Osteoblast (primary cell): ENCODE results near the gene ACSL3. TPM values are rescaled to one million over a fixed set of nuclear protein-coding genes. Genes with fewer than 3 reads are reported as not detected.
"Not testable (repeated sequence)": the region's sequence is repeated elsewhere in the genome, so short reads cannot be mapped to it uniquely, and the experiment has no call there.

Source experiments
- DNase-seq: peaks from one replicate; pipeline ENCODE4 v3.0.0; 2011; ENCODE audit warnings: low spot score, mixed read lengths; ENCODE audit not compliant: insufficient read length; ENCODE audit errors: missing footprints
- H2AFZ ChIP-seq: 2 replicates; pipeline ENCODE4 v1.6.0; 2011; ENCODE audit warnings: mild to moderate bottlenecking, low read length
- H3K27ac ChIP-seq: 2 replicates; pipeline ENCODE4 v1.5.1; 2011; ENCODE audit warnings: mild to moderate bottlenecking, low read depth, low read length, moderate library complexity
- H3K27me3 ChIP-seq: 2 replicates; pipeline ENCODE4 v1.6.0; 2012; ENCODE audit warnings: mild to moderate bottlenecking, control low read depth, inconsistent platforms, low read length, moderate library complexity; ENCODE audit not compliant: insufficient read depth
- H3K36me3 ChIP-seq: 2 replicates; pipeline ENCODE4 v1.5.1; 2011; ENCODE audit warnings: mild to moderate bottlenecking, low read length, control low read depth, moderate library complexity; ENCODE audit not compliant: insufficient read depth
- H3K4me1 ChIP-seq: 2 replicates; pipeline ENCODE4 v1.5.1; 2011; ENCODE audit warnings: mild to moderate bottlenecking, low read length, control low read depth, moderate library complexity; ENCODE audit not compliant: insufficient read depth
- H3K4me2 ChIP-seq: 2 replicates; pipeline ENCODE4 v1.6.0; 2011; ENCODE audit warnings: mild to moderate bottlenecking, low read length; ENCODE audit not compliant: insufficient read depth
- H3K4me3 ChIP-seq: fragments of 200-600 bp; sonication (generic); 3 replicates; pipeline ENCODE4 v1.5.1; 2012; ENCODE audit warnings: mild to moderate bottlenecking, low read length, inconsistent platforms; ENCODE audit not compliant: insufficient read depth
- H3K79me2 ChIP-seq: 2 replicates; pipeline ENCODE4 v1.6.0; 2012; ENCODE audit warnings: mild to moderate bottlenecking, low read length, control low read depth, inconsistent platforms; ENCODE audit not compliant: insufficient read depth
- H3K9me3 ChIP-seq: 2 replicates; pipeline ENCODE4 v1.5.1; 2011; ENCODE audit warnings: low read depth, low read length, control low read depth
- H4K20me1 ChIP-seq: 2 replicates; pipeline ENCODE4 v1.6.0; 2012; ENCODE audit warnings: mild to moderate bottlenecking, low read length, control low read depth; ENCODE audit not compliant: insufficient read depth
- total RNA-seq: library from RNA; depleted of rRNA; stranded (reverse); fragments of >200 nt; gene quantifications from 2 replicates; pipeline ENCODE4 v1.2.3, GENCODE V29; 2012
- TF ChIP-seq, protein P1 (sequence below): IDR thresholded peaks from 2 replicates; pipeline ENCODE4 v1.5.1; 2011; ENCODE audit warnings: mild to moderate bottlenecking, low read depth, low read length, moderate library complexity; ENCODE audit errors: extremely low read depth

Gene ACSL3
- total RNA-seq, 1 donor = 166 TPM

DNA sequence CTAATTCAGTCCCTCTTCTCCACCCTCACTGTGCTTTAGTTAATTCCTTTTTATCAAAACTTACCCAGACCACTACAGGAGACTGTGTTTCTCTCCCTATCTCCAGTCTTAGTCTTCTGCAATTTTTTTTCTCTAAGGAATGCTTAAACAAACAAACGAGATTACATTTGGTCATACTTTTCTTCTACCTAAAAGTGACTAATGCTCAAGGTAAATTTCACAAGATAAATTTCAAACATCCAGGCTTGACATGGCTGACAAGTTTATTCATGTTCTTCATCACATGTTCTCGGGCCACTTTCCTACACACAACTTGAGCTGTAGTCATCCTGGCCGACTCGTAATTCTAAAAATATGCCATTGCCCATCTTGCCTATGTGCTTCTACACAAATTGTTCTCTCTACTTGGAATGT lies 23.2 kb upstream of the ACSL3 start:
- peak; percentile 57 for DNase-seq
- Histone ChIP-seq H3K4me2 (no peak overlapping the region), H3K27ac (no peak overlapping the region), H3K4me3 (no peak overlapping the region), H2AFZ (peak overlapping the region; percentile 33), H3K9me3 (no peaks in the 10 kb centered on the region), H3K27me3 (no peaks in the 10 kb centered on the region), H3K4me1 (peaks cover 8% of the 10 kb centered on the region), H3K36me3 (no peaks in the 10 kb centered on the region), H4K20me1 (no peaks in the 10 kb centered on the region), H3K79me2 (no peaks in the 10 kb centered on the region)
- TF ChIP-seq, protein P1, sequence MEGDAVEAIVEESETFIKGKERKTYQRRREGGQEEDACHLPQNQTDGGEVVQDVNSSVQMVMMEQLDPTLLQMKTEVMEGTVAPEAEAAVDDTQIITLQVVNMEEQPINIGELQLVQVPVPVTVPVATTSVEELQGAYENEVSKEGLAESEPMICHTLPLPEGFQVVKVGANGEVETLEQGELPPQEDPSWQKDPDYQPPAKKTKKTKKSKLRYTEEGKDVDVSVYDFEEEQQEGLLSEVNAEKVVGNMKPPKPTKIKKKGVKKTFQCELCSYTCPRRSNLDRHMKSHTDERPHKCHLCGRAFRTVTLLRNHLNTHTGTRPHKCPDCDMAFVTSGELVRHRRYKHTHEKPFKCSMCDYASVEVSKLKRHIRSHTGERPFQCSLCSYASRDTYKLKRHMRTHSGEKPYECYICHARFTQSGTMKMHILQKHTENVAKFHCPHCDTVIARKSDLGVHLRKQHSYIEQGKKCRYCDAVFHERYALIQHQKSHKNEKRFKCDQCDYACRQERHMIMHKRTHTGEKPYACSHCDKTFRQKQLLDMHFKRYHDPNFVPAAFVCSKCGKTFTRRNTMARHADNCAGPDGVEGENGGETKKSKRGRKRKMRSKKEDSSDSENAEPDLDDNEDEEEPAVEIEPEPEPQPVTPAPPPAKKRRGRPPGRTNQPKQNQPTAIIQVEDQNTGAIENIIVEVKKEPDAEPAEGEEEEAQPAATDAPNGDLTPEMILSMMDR = no peak

DNA sequence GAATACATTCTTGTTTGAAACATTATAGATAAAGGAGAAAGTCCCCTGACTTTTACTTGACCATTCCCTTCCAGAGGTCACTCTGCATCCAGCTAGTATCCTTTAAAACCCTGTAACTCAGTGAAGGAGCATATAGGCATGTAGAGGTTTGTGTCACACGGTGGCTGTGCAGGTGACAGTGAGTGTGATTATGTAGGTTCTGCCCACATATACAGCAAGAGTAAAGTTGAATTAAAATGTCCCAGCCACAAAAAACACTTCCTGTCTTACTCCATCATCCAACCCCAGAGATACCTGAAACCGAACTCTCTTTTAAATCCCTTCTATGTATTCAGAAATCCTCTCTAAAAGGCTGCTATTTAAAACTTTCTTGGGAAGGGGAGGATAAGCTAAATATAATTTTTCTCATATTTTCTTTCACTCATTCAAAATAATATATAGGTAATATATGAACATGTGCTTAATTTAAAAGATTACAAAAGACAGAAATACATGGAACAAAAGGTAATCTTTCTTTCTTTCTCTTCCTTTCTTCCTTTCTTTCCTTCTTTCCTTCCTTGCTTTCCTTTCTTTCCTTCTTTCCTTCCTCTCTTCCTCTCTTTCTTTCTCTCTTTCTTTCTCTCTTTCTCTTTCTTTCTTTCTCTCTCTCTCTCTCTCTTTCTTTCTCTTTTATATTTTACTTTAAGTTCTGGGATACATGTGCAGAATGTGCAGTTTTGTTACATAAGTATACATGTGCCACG lies 20.6 kb upstream of the ACSL3 start:
- DNase-seq = no peak

DNA sequence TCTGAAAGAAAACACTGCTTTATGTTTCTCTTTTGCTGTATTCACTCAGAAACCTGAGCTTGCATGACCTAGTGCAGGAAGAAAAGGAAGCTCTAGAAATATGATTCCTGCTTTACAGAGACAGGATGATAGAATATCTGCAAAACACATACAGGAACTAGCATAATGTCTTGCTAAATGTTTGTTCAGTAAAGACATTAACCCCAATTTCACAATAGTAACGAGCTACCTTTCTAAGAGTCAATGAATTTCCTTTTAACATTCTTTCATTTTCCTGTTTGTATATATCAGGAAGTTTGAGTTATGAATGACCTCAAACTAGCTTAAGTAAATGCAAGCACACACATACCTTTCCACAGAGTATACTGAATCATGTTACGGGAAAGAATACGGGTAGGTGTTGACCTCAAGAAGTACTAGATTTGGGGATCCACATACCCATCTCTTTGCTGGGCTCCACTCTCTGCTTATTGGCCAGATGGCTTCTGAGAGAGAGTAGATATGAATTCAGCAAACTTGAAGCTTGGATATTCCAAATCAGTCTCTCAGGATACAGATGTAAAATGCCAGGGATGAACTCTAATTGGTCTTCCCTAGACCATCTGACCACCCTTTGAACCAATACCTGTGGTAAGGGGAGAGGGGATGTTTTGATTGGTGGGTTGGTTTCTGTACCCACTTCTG lies 18.2 kb upstream of the ACSL3 start:
- Histone ChIP-seq H3K9me3 (no peaks in the 10 kb centered on the region), H3K36me3 (no peaks in the 10 kb centered on the region), H3K4me3 (no peak overlapping the region), H2AFZ (peak overlapping the region; percentile 63), H3K79me2 (no peaks in the 10 kb centered on the region), H4K20me1 (no peaks in the 10 kb centered on the region), H3K4me1 (peaks cover 17% of the 10 kb centered on the region), H3K27me3 (no peaks in the 10 kb centered on the region), H3K4me2 (no peak overlapping the region), H3K27ac (no peak overlapping the region)
- TF ChIP-seq, protein P1 = no peak
- no peak for DNase-seq

More for the DNA sequence above, 20.6 kb upstream of the ACSL3 start:
- Histone ChIP-seq H2AFZ (no peak overlapping the region), H3K27ac (no peak overlapping the region), H4K20me1 (no peaks in the 10 kb centered on the region), H3K4me2 (no peak overlapping the region), H3K9me3 (no peaks in the 10 kb centered on the region), H3K4me3 (no peak overlapping the region), H3K27me3 (no peaks in the 10 kb centered on the region), H3K36me3 (no peaks in the 10 kb centered on the region), H3K4me1 (peaks cover 17% of the 10 kb centered on the region), H3K79me2 (no peaks in the 10 kb centered on the region)
- TF ChIP-seq, protein P1 = no peak

DNA sequence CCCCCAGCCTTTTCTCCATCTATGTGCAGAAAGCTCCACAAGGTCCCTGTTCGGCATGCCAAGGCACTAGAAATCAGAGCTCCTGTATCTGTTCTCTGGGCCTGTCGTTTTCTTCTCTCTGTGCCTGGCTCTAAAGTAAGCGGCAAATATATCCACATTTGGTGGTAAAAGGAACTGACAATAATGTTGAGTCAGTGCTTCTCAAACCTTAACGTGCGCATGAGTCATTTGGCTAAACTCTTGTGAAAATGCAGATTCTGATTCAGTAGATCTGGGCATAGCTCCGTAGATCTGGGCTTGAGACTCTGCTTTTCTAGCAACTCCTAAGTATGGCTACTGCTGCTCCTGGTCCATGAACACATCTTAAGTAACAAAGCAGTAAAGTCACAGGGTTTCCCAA lies 16.5 kb upstream of the ACSL3 start:
- no peak for DNase-seq
- peak overlapping the region; percentile 88 for H2AFZ ChIP-seq

DNA sequence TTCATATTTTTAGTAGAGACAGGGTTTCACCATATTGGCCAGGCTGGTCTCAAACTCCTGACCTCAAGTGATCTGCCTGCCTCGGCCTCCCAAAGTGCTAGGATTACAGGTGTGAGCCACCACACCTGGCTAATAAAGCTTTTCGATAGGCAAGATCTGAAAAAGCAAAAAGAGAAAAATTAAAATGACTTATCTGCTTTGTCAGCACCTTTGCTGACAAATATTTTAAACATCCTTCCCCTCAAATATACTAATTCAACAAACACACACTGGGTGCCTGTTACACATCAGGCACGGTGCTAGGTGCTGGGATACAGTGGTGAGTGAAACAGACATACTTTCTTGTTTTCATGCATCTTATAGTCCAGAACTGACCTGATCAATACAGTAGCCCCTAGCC lies 15.5 kb upstream of the ACSL3 start:
- H3K27ac ChIP-seq, H4K20me1 ChIP-seq, H3K4me2 ChIP-seq, H3K79me2 ChIP-seq, H3K36me3 ChIP-seq, H3K27me3 ChIP-seq, DNase-seq, H3K4me3 ChIP-seq, H2AFZ ChIP-seq, H3K9me3 ChIP-seq: not testable (repeated sequence)
- H3K4me1 ChIP-seq = peaks cover 13% of the 10 kb centered on the region

More for the DNA sequence above, 16.5 kb upstream of the ACSL3 start:
- no peaks in the 10 kb centered on the region for H3K79me2 ChIP-seq
- no peaks in the 10 kb centered on the region for H4K20me1 ChIP-seq
- H3K27me3 ChIP-seq = no peaks in the 10 kb centered on the region
- H3K9me3 ChIP-seq = no peaks in the 10 kb centered on the region
- H3K4me1 ChIP-seq = peaks cover 13% of the 10 kb centered on the region
- TF ChIP-seq, protein P1 = no peak
- H3K27ac ChIP-seq = peak overlapping the region; percentile 76
- H3K4me3 ChIP-seq = peak overlapping the region; percentile 35
- H3K4me2 ChIP-seq = peak overlapping the region; percentile 76
- H3K36me3 ChIP-seq = no peaks in the 10 kb centered on the region
